WTC11 (cell line): ENCODE results near the gene IL12B. TPM values are rescaled to one million over a fixed set of nuclear protein-coding genes. Genes with fewer than 3 reads are reported as not detected.

Experiments used
- ATAC-seq: fragments of 200-7000 bp; cut with Tn5 transposase; 2 replicates; pipeline ENCODE4 v1.10.0; 2021; ENCODE audit warnings: mild to moderate bottlenecking, moderate library complexity
- CTCF ChIA-PET: fragments of 300-600 bp; sonication (Branson Sonifier 250); formaldehyde crosslinking; loops from one replicate; lab custom pipeline; 2021; ENCODE audit warnings: antibody characterized with exemption; lab: Charles Lee
- POLR2A ChIA-PET: fragments of 350-600 bp; sonication (Branson Sonifier 250); formaldehyde crosslinking; loops from one replicate; lab custom pipeline; 2021; ENCODE audit warnings: antibody characterized with exemption; lab: Charles Lee
- DNase-seq: peaks from one replicate; pipeline ENCODE4 v3.0.0; 2021; ENCODE audit warnings: low spot score
- H3K27ac Mint-ChIP-seq: 2 replicates; pipeline ENCODE4 v1.8.0; 2021; ENCODE audit warnings: mixed read lengths
- H3K27me3 Mint-ChIP-seq: 2 replicates; pipeline ENCODE4 v1.8.0; 2021; ENCODE audit warnings: low read depth, mild to moderate bottlenecking, moderate library complexity, mixed read lengths
- H3K36me3 Mint-ChIP-seq: 2 replicates; pipeline ENCODE4 v1.8.0; 2021; ENCODE audit warnings: mixed read lengths
- H3K4me1 Mint-ChIP-seq: 2 replicates; pipeline ENCODE4 v1.8.0; 2022; ENCODE audit warnings: mixed read lengths
- H3K4me3 Mint-ChIP-seq: 2 replicates; pipeline ENCODE4 v1.8.0; 2021; ENCODE audit warnings: mild to moderate bottlenecking, moderate library complexity, mixed read lengths
- H3K9me3 Mint-ChIP-seq: 2 replicates; pipeline ENCODE4 v1.8.0; 2021; ENCODE audit warnings: mixed read lengths
- AFF4 ChIP-seq: sonication (generic); formaldehyde crosslinking; IDR thresholded peaks from 2 replicates; pipeline ENCODE4 v1.8.1; 2023; ENCODE audit warnings: mild to moderate bottlenecking, missing genetic modification reagents, borderline replicate concordance
- ATF3 ChIP-seq: sonication (generic); formaldehyde crosslinking; conservative IDR thresholded peaks from 2 replicates; pipeline ENCODE4 v1.8.1; 2022; ENCODE audit warnings: mild to moderate bottlenecking, missing genetic modification reagents
- CDX4 ChIP-seq: fragments of 250-450 bp; sonication (Bioruptor Pico); IDR thresholded peaks from 2 replicates; pipeline ENCODE4 v1.9.0; 2021; ENCODE audit warnings: moderate library complexity, mild to moderate bottlenecking, inconsistent platforms, borderline replicate concordance
- ELF4 ChIP-seq: sonication (generic); formaldehyde crosslinking; IDR thresholded peaks from 2 replicates; pipeline ENCODE4 v1.8.1; 2022; ENCODE audit warnings: low read depth, mild to moderate bottlenecking, moderate library complexity, missing genetic modification reagents
- GABPB1 ChIP-seq: sonication (generic); formaldehyde crosslinking; IDR thresholded peaks from 2 replicates; pipeline ENCODE4 v1.8.1; 2023; ENCODE audit warnings: mild to moderate bottlenecking, missing genetic modification reagents
- MYBL2 ChIP-seq: sonication (generic); formaldehyde crosslinking; IDR thresholded peaks from 2 replicates; pipeline ENCODE4 v1.8.1; 2023; ENCODE audit warnings: mild to moderate bottlenecking, moderate library complexity, missing genetic modification reagents
- ZBTB21 ChIP-seq: sonication (generic); formaldehyde crosslinking; IDR thresholded peaks from 2 replicates; pipeline ENCODE4 v1.8.1; 2023; ENCODE audit warnings: mild to moderate bottlenecking, missing genetic modification reagents, borderline replicate concordance
- total RNA-seq: library from RNA; stranded (reverse); gene quantifications from 3 replicates; pipeline ENCODE4 v1.2.3, GENCODE V29; 2021
- TF ChIP-seq, protein P1 (sequence below): sonication (generic); formaldehyde crosslinking; IDR thresholded peaks from 2 replicates; pipeline ENCODE4 v1.8.1; 2023; ENCODE audit warnings: mild to moderate bottlenecking, missing genetic modification reagents
- TF ChIP-seq, protein P2 (sequence below): fragments of 250-450 bp; sonication (Bioruptor Pico); IDR thresholded peaks from 2 replicates; pipeline ENCODE4 v1.8.0; 2021; ENCODE audit warnings: mild to moderate bottlenecking

IL12B gene
- total RNA-seq, 1 experiment from 2014 or later, result not detected

- TF ChIP-seq CDX4 (CRISPR knock-in tag), result no peak
- no peak for TF ChIP-seq ATF3 (CRISPR knock-in tag)
- no peak for TF ChIP-seq MYBL2 (CRISPR knock-in tag)
- no peak for TF ChIP-seq ZBTB21
- no peak for TF ChIP-seq ELF4
- no peak for TF ChIP-seq AFF4 (CRISPR knock-in tag)
- TF ChIP-seq, protein P1, sequence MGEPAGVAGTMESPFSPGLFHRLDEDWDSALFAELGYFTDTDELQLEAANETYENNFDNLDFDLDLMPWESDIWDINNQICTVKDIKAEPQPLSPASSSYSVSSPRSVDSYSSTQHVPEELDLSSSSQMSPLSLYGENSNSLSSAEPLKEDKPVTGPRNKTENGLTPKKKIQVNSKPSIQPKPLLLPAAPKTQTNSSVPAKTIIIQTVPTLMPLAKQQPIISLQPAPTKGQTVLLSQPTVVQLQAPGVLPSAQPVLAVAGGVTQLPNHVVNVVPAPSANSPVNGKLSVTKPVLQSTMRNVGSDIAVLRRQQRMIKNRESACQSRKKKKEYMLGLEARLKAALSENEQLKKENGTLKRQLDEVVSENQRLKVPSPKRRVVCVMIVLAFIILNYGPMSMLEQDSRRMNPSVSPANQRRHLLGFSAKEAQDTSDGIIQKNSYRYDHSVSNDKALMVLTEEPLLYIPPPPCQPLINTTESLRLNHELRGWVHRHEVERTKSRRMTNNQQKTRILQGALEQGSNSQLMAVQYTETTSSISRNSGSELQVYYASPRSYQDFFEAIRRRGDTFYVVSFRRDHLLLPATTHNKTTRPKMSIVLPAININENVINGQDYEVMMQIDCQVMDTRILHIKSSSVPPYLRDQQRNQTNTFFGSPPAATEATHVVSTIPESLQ (CRISPR knock-in tag), result no peak
Observed at GRCh38 chr5:159343295-159344094, 13.2 kb upstream of the IL12B start (continued).

- ChIA-PET POLR2A (no interaction called here), CTCF (no interaction called here)
- Mint-ChIP-seq H3K27me3 (peaks cover 3% of the 10 kb centered on the region; the same call in 1 of the 2 replicates), H3K4me1 (peaks cover 8% of the 10 kb centered on the region; the same call in 1 of the 2 replicates), H3K36me3 (no peaks in the 10 kb centered on the region), H3K9me3 (peaks cover 22% of the 10 kb centered on the region), H3K4me3 (no peak overlapping the region), H3K27ac (no peak overlapping the region)
- DNase-seq, result no peak
- TF ChIP-seq, protein P1 (CRISPR knock-in tag), result no peak
- no peak for ATAC-seq
Observed at GRCh38 chr5:159342840-159343239, 12.6 kb upstream of the IL12B start.

DNA sequence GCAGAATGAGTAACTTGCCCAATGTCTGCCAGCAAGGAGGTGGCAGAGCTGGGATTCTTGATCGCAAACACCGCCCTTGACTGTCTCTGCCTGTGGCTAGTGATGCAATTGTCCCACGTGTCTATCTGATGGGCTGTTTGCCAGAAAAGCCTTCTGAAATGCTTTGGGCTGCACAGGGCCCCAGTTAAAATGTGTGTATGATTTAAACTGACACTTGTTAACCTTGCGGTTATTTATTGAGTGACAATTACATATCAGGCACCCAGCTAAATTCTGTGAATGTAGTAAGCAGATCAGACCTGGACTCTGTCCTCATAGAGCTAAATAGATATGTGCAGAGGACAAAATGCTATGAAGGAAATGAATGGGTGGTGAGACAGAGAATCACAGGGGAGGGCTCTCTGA is 11.6 kb upstream of the IL12B start:
- ChIA-PET CTCF (interaction anchor here (0.9 kb wide), 1 partner anchor 100 kb away, joined by 3 read pairs; no protein-coding TSS in a partner anchor), POLR2A (no interaction called here)
- ATAC-seq, result no peak
- Mint-ChIP-seq H3K9me3 (peaks cover 22% of the 10 kb centered on the region), H3K4me1 (peaks cover 10% of the 10 kb centered on the region; the same call in 1 of the 2 replicates), H3K27me3 (peaks cover 3% of the 10 kb centered on the region; the same call in 1 of the 2 replicates), H3K4me3 (no peak overlapping the region), H3K27ac (no peak overlapping the region), H3K36me3 (no peaks in the 10 kb centered on the region)
- no peak for DNase-seq
- TF ChIP-seq GABPB1 (CRISPR knock-in tag), result peak; percentile 76
- TF ChIP-seq, protein P2, sequence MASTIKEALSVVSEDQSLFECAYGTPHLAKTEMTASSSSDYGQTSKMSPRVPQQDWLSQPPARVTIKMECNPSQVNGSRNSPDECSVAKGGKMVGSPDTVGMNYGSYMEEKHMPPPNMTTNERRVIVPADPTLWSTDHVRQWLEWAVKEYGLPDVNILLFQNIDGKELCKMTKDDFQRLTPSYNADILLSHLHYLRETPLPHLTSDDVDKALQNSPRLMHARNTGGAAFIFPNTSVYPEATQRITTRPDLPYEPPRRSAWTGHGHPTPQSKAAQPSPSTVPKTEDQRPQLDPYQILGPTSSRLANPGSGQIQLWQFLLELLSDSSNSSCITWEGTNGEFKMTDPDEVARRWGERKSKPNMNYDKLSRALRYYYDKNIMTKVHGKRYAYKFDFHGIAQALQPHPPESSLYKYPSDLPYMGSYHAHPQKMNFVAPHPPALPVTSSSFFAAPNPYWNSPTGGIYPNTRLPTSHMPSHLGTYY, result no peak
